OCI-LY1 (cell line): ENCODE results near the gene MEIKIN.

Source experiments
- H2AFZ ChIP-seq: fragments of 200-600 bp; sonication (generic), shearing (Covaris generic); 2 replicates; pipeline ENCODE4 v1.6.0; 2014; ENCODE audit warnings: antibody characterized with exemption, mild to moderate bottlenecking, low read length
- H3F3A ChIP-seq: fragments of 200-600 bp; sonication (generic), shearing (Covaris generic); 2 replicates; pipeline ENCODE4 v1.6.0; 2014; ENCODE audit warnings: mild to moderate bottlenecking, antibody characterized with exemption, low read length, moderate library complexity; ENCODE audit not compliant: insufficient read depth
- H3K27ac ChIP-seq: fragments of 200-600 bp; sonication (generic); 2 replicates; pipeline ENCODE4 v1.5.1; 2014; ENCODE audit warnings: low read length, mixed run types, mild to moderate bottlenecking, low read depth; ENCODE audit not compliant: poor library complexity, severe bottlenecking
- H3K27me3 ChIP-seq: fragments of 200-600 bp; sonication (generic); 2 replicates; pipeline ENCODE4 v1.6.0; 2014; ENCODE audit warnings: antibody characterized with exemption, mild to moderate bottlenecking, low read length, moderate library complexity; ENCODE audit not compliant: insufficient read depth
- H3K36me3 ChIP-seq: fragments of 200-600 bp; sonication (generic); 2 replicates; pipeline ENCODE4 v1.6.1; 2014; ENCODE audit warnings: mild to moderate bottlenecking, antibody characterized with exemption, low read length, moderate library complexity, mixed read lengths; ENCODE audit not compliant: insufficient read depth
- H3K4me1 ChIP-seq: fragments of 200-600 bp; sonication (generic); 2 replicates; pipeline ENCODE4 v1.5.1; 2014; ENCODE audit warnings: mild to moderate bottlenecking, low read length, moderate library complexity; ENCODE audit not compliant: insufficient read depth, severe bottlenecking
- H3K4me2 ChIP-seq: fragments of 200-600 bp; sonication (generic), shearing (Covaris generic); 2 replicates; pipeline ENCODE4 v1.6.1; 2014; ENCODE audit warnings: low read length
- H3K4me3 ChIP-seq: fragments of 200-600 bp; sonication (generic); 2 replicates; pipeline ENCODE4 v1.5.1; 2014; ENCODE audit warnings: low read length, low read depth, mild to moderate bottlenecking, mixed read lengths; ENCODE audit not compliant: poor library complexity, severe bottlenecking
- H3K79me2 ChIP-seq: fragments of 200-600 bp; shearing (Covaris generic); 2 replicates; pipeline ENCODE4 v1.6.1; 2016; ENCODE audit warnings: mixed run types, low read length, mixed read lengths; ENCODE audit not compliant: insufficient read depth
- H3K9ac ChIP-seq: fragments of 200-600 bp; sonication (generic), shearing (Covaris generic); 2 replicates; pipeline ENCODE4 v1.6.1; 2014; ENCODE audit warnings: mild to moderate bottlenecking, low read length, mixed read lengths
- H3K9me2 ChIP-seq: fragments of 200-600 bp; sonication (generic), shearing (Covaris generic); 2 replicates; pipeline ENCODE4 v1.6.1; 2014; ENCODE audit warnings: low read depth, mild to moderate bottlenecking, low read length, mixed read lengths
- H3K9me3 ChIP-seq: fragments of 200-600 bp; shearing (Covaris generic); 2 replicates; pipeline ENCODE4 v1.6.1; 2014; ENCODE audit warnings: low read length, mixed read lengths
- H4K20me1 ChIP-seq: fragments of 200-600 bp; sonication (generic), shearing (Covaris generic); 2 replicates; pipeline ENCODE4 v1.6.0; 2016; ENCODE audit warnings: mild to moderate bottlenecking, low read length; ENCODE audit not compliant: insufficient read depth
- CTCF ChIP-seq: fragments of 200-600 bp; sonication (generic), shearing (Covaris generic); IDR thresholded peaks from 2 replicates; pipeline ENCODE4 v1.5.1; 2017; ENCODE audit warnings: mild to moderate bottlenecking, antibody characterized with exemption, low read length, moderate library complexity, mixed read lengths
- EZH2 ChIP-seq: fragments of 200-600 bp; sonication (generic), shearing (Covaris generic); IDR thresholded peaks from 2 replicates; pipeline ENCODE4 v1.8.0; 2017; ENCODE audit warnings: borderline replicate concordance, mixed run types, mild to moderate bottlenecking, antibody characterized with exemption, low read length, moderate library complexity, mixed read lengths

MEIKIN gene

DNA sequence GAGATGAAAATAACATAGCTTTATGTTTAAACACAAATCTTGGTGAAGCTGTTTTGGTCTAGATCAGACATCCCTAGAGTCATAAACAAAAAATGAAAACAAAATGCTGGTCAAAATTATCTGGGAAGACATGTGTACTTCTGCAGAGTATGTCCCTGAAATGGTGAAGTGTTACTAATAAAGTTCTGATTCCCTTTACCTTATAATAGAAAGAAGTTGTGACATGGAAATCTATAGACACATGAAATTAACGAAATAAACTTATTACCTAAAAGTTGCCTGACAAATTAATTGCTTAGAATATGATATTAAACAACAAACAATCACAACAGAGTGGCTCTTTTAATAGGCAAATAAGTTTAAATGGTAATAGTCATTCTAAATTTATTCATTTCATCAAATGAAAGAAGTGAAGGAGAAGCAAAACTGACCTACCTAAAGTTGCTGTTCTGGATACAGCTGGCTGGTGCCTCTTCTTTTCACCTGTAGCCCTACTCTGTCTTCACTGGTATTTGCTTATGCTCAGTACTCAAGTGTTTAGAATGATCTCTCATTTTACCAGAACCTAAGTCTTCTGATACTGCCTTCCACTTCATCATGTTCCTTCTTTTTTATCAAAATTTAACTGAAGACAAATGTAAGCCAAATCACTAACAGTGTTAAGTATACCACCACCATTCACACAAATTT, 187.5 kb downstream of the MEIKIN start:
- Histone ChIP-seq H3K9ac (no peak overlapping the region), H3K9me3 (peaks cover 3% of the 10 kb centered on the region; the same call in 1 of the 2 replicates), H3K27ac (no peak overlapping the region), H3K27me3 (no peaks in the 10 kb centered on the region), H3K36me3 (no peaks in the 10 kb centered on the region), H3K9me2 (no peaks in the 10 kb centered on the region), H4K20me1 (no peaks in the 10 kb centered on the region), H3K4me3 (no peak overlapping the region), H3K79me2 (peaks cover 79% of the 10 kb centered on the region), H3K4me2 (no peak overlapping the region), H3K4me1 (peaks cover 9% of the 10 kb centered on the region), H3F3A (no peaks in the 10 kb centered on the region), H2AFZ (no peak overlapping the region)
- TF ChIP-seq EZH2: no peak
- no peak for TF ChIP-seq CTCF
